ENCODE results near the gene PRDX1.

The PRDX1 gene

GRCh38 chr1:45521413-45522323, at the start of gene PRDX1:
Gene PRDX1 (minus strand): TSS chr1:45521884. CDS start chr1:45519043, 2,841 bp downstream.
- peak; percentile 94 for DNase-seq (ENCODE audit: low read depth)

DNA sequence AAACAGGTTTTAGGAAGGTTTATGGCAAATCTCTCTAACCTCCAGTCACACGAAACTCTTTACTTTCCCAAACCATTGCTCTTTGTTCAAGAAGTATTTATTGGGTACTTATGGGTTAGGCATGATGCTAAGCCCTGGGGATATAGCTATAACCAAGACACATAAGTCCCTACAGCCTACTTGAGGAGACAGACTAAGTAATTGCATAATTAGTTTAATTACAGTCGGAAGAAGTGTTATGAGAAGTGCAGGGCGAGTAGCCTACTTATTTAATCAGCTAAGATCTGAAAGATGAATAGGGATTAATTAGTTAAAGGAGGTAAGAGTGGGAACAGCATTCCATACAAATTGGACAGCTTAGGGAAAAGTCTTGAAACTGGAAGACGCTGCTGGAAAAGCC, 48.9 kb upstream of the PRDX1 start:
- DNase-seq (ENCODE audit: low read depth), result no peak

- no peak for DNase-seq (ENCODE audit: low read depth)
Observed at GRCh38 chr1:45569962-45570581, 48.4 kb upstream of the PRDX1 start.

DNA sequence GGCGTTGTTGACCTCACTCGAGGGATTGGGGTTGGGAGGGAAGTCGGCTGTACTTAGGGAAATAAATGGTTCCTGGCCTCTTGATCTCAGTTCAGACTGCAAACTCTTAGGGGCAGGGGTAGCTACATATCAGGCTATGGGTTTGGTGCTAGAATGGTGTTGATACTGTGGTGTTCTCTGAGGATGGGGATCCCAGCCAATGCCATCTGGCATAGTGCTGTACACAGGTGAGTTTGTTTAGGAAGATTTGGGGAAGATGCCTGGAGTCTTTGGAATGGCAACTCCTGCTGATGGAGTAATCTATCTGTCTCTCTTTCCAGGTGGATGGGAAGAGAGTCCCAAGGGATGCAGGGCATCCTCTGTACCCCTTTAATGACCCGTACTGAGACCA, 47.9 kb upstream of the PRDX1 start:
- no peak for DNase-seq (ENCODE audit: low read depth)

DNA sequence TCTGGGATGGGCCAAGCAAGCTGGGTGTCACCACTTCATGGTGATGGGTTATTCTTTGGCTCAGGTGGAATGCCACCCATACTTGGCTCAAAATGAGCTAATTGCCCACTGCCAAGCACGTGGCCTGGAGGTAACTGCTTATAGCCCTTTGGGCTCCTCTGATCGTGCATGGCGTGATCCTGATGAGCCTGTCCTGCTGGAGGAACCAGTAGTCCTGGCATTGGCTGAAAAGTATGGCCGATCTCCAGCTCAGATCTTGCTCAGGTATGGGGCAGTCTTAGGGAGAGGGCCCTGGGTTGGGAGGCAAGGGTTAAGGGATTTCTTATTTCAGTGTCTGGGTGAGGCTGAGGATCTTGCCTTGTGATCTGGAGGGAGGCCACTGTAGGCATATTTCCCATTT, 46.7 kb upstream of the PRDX1 start:
- no peak for DNase-seq (ENCODE audit: low read depth)

DNA sequence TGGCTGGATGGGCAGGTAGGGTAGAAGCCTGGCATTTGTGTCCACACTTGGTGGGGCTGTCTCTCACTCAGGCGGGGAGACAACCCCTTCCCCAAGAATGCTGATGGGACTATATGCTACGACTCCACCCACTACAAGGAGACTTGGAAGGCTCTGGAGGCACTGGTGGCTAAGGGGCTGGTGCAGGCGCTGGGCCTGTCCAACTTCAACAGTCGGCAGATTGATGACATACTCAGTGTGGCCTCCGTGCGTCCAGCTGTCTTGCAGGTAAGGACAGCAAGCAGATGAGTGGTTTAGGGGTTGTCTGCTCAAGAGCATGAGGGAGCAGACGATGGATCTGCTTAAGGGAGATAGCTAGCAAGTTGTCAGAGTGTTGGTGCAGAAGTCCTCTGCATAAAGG, 46.2 kb upstream of the PRDX1 start:
- no peak for DNase-seq (ENCODE audit: low read depth)

DNA sequence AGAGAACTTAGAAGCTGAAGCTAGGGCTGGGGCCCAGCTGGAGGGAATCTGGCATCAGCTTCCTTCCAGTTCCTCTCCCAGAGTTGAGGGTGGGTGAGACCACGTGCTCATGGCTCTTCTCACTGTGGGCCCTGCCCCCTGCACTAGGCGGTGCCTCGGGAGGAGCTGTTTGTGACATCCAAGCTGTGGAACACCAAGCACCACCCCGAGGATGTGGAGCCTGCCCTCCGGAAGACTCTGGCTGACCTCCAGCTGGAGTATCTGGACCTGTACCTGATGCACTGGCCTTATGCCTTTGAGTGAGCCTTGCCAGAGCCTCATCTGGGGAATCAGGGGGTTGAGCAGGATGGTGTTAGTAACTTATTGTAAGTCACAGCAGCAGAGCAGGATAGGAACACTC, 45.0 kb upstream of the PRDX1 start:
- no peak for DNase-seq (ENCODE audit: low read depth)

DNA sequence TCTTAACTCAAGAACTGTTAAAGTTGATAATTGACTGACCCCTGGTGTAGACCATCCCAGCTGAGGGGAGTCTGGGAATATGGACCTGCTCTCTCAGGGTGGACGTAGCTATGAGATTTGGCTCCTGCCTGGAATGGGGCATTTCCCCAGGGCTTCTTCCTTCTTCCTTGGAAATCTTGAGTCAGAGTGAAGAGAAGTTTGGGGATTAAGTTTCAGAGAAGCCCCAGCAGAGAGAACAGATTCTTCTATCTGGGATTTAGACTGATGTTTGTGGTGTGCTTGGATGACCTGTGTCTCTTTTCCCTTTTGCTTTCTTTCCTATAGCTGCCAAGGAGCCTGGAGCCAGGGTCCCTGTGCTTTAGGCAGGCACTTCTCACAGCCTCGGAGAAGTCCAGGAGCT, 42.2 kb upstream of the PRDX1 start:
- no peak for DNase-seq (ENCODE audit: low read depth)

DNA sequence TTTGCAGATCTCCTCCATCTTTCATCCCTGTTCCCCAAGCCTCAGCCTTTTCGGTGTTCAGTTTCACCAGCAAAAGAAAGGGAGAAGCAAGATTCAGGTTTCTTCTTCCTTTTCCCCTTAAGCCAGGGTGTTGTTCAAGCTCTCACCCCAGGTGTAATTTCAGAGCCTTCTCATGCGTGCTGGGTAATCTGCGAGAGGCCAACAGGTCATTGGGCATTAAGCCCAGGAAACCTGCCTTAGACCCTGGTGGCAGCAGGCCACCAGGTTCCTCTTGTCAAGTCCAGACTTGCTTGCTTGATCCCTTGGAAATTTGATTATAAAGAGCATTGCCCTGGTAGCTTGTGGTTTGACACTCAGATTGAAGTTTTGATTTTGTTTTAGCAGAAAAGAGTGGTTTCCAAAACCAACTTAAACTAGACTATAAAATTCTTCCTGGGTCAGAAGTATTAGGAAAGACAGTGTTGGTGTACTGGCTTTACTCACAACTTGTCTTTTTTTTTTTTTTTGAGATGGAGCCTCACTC, 35.8 kb upstream of the PRDX1 start:
- no peak for DNase-seq (ENCODE audit: low read depth)

DNA sequence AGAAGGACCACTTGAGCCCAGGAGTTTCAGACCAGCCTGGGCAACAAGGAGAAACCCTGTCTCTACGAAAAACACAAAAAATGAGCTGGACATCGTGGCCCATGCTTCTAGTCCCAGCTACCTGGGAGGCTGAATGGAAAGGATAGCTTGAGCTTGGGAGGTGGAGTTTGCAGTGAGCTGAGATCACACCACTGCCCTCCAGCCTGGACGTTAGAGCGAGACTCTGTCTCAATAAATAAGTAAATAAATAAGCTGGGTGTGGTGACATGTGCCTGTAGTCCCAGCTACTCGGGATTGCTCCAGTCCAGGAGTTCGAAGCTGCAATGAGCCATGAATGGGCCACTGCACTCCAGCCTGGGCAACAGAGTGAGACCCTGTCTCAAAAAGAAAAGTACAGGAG, 32.5 kb upstream of the PRDX1 start:
- no peak for DNase-seq (ENCODE audit: low read depth)

- DNase-seq (ENCODE audit: low read depth), result no peak
Observed at GRCh38 chr1:45552331-45552730, 30.6 kb upstream of the PRDX1 start.

GRCh38 chr1:45551684-45552083, 30.0 kb upstream of the PRDX1 start:
- DNase-seq (ENCODE audit: low read depth), result no peak

DNA sequence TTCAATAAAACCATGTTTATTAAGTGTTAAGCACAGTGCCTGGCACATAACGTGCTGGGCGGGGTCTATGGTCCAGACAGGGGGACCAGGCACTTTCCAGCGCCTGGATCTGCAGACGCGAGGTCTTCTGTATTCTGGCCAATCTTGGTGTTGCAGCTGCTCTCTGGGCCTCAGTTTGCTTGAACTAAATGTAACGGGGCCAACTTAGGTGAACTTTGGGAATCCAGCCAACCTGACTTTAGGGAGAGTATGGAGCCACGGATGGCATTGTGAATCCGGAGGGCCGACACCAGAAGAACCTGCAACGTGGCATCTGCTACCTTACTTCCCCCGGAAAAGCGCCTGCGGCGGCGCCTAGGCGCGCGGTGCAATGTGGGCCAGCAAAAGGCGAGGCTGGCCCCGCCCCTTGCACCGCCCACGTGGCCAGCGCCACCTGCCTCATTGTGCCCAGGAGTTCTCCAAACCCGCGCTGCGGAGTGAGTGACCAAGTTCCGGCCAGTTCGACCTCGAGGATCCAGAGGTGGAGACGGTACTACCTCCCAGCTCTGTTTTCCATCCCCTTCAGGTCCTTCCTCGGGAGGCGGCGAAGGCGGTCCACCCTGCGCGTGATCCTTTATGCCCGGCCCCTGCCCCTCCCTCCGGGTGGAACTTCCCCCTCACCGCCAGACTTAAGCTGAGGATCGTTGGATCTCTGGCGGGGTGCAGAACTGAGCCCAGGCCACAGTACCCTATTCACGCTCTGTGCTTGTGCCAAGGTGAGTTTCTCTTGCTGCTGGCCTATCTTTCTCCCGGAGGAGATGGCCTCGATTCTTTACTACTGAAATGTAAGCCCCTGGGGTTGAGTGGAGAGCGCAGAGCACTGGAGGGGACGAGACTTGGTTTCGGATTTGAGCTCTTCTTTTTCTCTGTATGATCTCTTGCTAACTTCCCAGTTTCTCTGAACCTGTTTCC, 29.0 kb upstream of the PRDX1 start, which contains the start of gene AKR1A1:
Gene AKR1A1, plus strand, starts transcription at position 426 of the 951 bp plus-strand sequence. CDS start 10,969 bp downstream, outside the sequence.
- peak; percentile 65 for DNase-seq (ENCODE audit: low read depth)

- no peak for DNase-seq (ENCODE audit: low read depth)
Observed at GRCh38 chr1:45545553-45546310, 24.0 kb upstream of the PRDX1 start.

DNA sequence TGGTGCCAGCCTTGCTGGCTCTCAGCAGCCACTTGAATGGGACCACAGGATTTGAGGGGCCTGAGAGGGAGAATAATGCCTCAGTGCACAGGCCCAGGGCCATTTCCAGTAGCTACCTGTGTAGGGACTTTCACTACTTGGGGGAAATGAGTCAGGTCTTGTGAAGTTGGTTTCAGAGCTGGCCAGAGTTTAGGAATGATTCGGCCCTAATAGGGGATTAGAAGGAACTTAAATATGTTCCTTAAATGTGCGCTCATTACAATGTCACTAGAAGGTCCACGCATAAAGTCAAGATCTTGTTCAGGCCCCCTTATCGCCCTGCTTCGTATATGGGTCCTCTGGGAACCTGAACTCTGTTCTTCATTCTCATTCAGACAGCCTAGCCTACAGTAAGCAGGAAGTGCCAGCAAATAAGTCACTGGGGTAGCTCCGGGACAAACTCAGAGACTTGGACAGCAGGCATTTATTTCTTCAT, 23.4 kb upstream of the PRDX1 start:
- DNase-seq (ENCODE audit: low read depth), result no peak

DNA sequence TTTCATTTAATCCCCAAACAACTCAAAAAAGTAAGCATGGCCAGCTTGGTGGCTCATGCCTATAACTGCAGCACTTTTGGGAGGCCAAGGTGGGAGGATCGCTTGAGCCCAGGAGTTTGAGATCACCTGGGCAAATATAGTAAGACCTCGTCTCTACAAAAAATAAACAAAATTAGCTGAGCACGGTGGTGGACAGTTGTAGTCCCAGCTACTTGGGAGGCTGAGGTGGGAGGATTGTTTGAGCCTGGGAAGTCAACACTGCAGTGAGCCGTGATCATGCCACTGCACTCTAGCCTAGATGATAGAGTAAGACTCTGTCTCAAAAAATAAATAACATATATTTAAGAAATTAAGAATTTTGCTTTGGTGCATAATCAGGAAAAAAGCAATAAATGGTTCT, 22.8 kb upstream of the PRDX1 start:
- DNase-seq (ENCODE audit: low read depth), result no peak

GRCh38 chr1:45543581-45544417, 22.1 kb upstream of the PRDX1 start:
- DNase-seq (ENCODE audit: low read depth), result no peak

DNA sequence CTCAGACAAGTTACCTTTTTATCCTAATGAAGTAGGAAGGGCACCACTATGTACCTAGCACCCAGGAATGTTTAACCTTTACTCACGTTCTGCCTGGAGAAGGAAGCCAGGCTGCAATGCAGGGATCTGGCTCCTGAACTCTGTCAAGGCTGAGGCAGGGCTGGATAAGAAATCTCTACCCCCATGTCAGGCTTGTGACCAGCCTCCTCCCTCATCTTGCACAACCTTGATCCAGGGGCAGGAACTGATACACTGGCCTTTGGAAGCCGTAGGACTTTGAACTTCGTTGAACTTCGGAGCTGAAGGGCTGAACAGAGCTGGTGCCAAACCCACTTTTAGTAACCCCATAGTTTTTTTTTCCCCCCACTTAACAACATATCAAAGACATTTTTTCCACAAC, 20.9 kb upstream of the PRDX1 start:
- no peak for DNase-seq (ENCODE audit: low read depth)

DNA sequence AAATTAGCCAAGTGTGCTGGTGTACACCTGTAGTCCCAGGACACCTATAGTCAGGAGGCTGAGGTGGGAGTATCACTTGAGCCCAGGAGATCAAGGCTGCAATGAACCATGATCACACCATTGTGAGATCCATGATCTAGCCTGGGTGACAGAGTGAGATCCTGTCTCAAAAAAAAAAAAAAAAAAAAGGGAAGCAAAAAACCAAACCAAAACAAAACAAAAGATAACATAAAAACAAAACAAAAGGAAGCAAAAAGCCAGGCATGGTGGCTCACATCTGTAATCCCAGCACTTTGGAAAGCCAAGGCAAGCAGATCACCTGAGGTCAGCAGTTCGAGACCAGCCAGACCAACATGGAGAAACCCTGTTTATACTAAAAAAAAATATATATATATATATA, 19.5 kb upstream of the PRDX1 start:
- no peak for DNase-seq (ENCODE audit: low read depth)

DNA sequence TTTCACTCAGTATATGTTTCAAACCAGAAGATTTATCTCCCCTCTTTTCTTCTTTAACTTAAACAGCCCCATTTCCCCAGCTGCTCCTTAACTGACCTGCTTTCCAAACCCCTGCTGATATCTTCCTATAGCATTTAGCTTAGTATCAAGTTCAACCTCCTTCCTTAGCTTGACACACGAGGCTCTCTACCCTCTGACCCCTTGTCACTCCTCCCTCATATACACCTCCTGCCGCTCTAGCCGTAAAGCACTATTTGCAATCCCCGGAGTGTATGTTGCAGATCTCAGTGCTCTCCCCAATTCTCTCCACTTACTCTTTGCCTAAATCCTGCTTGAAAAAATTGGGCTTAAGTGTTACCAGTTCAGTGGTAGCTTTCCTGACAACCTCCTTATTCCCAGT, 15.2 kb upstream of the PRDX1 start:
- no peak for DNase-seq (ENCODE audit: low read depth)
